ENCODE results near the gene GALNT1.

GRCh38 chr18:35533916-35534405 lies 47.6 kb upstream of the GALNT1 start:
- TF ChIP-seq CTCF (IDR thresholded peaks at IDR 0.05; ENCODE audit: insufficient read depth, low read length, poor library complexity, severe bottlenecking), result no peak
- no peak for TF ChIP-seq EZH2phosphoT487 (conservative IDR thresholded peaks at IDR 0.05; ENCODE audit: low read length)

Data from SU-DHL-6 (cell line).